Stomach (tissue), 4 donors: ENCODE data around the gene MACROD1.

Experiments
- EP300 ChIP-seq: sonication (generic); formaldehyde crosslinking; IDR thresholded peaks from one replicate; pipeline ENCODE4 v1.6.1; 2017; ENCODE audit warnings: antibody characterized with exemption
- POLR2A ChIP-seq, 4 donors: fragments of 450-650 bp; IDR thresholded peaks; one replicate each; pipeline ENCODE4 v1.6.1; 2016; ENCODE audit warnings: antibody characterized with exemption in 4 of 4, control low read depth in 2 of 4, mild to moderate bottlenecking in 1 of 4, moderate library complexity in 1 of 4
- TF ChIP-seq, protein P1 (sequence below), 7 experiments: fragments of 450-650 bp in 4 of 7; fragments of 200-600 bp in 3 of 7; sonication (generic) in 3 of 7; IDR thresholded peaks; one replicate each; pipeline ENCODE4 v1.5.1; 2016 to 2019; ENCODE audit warnings: antibody characterized with exemption in 7 of 7, control low read depth in 2 of 7, mild to moderate bottlenecking in 1 of 7

DNA sequence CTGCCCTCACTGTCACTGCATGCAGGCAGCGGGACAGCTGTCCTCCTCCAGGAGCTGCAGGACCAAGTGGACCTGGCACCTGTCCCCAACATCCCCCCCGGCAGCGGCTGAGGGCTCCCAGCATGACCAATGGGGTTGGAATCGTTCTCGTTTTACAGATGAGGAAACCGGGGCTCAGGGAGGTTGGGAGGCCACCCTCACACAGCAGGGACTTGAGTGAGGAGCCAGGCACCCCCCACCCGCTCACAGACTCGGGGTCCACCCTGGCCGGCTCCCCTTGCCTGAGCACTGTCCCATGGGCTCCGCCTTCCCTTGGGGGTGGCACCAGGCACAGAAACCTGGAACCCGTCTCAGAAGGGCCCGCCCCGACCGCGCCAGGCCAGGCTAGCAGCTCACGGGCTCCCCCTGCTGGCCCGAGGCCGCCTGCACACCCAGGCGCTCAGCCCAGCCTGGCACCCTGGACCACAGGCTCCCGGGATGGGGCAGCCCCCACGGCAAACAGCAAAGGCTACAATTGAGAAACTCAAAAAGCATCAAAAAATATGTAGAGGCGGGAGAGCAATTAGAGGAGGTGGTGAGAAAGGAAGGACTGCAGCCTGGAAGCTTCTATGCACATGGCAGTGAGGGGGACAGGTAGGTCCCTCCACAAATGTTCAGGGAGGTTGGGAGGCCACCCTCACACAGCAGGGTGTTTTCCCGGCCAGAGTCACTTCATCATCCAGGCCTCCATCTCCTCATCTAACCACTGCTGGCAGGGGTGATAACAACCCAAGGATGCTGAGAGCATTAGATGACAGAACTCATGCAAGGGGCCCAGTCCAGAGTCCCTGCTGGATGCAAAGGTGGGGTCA lies 12.8 kb downstream of the MACROD1 start:
- TF ChIP-seq, protein P1, sequence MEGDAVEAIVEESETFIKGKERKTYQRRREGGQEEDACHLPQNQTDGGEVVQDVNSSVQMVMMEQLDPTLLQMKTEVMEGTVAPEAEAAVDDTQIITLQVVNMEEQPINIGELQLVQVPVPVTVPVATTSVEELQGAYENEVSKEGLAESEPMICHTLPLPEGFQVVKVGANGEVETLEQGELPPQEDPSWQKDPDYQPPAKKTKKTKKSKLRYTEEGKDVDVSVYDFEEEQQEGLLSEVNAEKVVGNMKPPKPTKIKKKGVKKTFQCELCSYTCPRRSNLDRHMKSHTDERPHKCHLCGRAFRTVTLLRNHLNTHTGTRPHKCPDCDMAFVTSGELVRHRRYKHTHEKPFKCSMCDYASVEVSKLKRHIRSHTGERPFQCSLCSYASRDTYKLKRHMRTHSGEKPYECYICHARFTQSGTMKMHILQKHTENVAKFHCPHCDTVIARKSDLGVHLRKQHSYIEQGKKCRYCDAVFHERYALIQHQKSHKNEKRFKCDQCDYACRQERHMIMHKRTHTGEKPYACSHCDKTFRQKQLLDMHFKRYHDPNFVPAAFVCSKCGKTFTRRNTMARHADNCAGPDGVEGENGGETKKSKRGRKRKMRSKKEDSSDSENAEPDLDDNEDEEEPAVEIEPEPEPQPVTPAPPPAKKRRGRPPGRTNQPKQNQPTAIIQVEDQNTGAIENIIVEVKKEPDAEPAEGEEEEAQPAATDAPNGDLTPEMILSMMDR (IDR thresholded peaks at IDR 0.05) = peak in 5 of 7 experiments; percentile 91 to 100 (median 100)
- TF ChIP-seq EP300 (no peak), POLR2A (IDR thresholded peaks at IDR 0.05) (no peak)
